ENCODE data around the gene APLN.

APLN gene

DNA sequence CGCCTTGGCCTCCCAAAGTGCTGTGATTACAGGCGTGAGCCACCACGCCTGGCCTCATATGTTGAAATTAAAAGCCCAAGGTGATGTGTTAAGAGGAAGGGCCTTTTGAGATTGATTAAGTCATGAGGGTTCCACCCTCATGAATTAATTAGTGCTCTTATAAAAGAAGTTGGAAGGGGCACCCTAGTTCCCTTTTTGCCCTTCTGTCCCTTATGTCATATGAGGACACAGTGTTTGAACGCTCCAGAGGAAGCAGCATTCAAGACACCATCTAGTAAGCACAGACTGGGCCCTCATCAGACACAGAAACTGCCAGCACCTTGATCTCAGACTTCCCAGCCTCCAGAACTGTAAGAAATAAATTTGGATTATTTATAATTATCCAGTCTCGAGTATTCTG is 5.1 kb upstream of the APLN start:
- no peak for DNase-seq

DNA sequence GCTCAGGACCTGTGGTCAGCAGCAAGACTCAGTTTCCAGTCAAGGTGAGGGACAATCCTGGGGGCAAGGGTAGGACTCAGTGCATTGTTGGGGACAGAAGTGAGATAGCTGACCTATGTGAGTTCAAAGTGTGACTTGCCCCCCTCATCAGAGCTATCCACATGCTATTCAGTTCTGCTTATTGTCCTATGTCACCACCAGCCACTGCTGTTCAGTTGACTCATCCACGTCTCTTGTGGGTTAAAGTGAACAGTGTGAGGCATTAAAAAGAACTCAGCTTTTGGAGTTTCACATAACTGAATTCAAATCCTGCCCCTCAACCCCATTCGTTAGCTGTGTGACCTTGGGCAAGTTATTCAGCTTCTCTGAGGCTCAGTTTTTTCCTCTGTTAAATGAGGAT is 4.4 kb upstream of the APLN start:
- DNase-seq, result no peak

DNA sequence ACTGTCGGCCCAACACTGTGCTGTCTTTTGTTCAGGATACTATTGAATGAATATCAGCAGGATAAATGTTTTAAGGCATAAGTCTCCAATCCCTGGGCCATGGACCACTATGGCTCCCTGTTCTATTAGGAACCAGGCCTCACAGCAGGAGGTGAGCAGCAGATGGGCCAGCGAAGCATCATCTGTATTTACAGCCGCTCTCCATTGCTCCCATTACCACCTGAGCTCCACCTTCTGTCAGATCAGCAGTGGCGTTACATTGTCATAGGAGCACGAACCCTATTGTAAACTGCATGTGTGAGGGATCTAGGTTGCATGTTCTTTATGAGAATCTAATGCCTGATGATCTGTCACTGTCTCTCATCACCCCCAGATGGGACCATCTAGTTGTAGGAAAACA is 3.7 kb upstream of the APLN start:
- DNase-seq, result no peak

DNA sequence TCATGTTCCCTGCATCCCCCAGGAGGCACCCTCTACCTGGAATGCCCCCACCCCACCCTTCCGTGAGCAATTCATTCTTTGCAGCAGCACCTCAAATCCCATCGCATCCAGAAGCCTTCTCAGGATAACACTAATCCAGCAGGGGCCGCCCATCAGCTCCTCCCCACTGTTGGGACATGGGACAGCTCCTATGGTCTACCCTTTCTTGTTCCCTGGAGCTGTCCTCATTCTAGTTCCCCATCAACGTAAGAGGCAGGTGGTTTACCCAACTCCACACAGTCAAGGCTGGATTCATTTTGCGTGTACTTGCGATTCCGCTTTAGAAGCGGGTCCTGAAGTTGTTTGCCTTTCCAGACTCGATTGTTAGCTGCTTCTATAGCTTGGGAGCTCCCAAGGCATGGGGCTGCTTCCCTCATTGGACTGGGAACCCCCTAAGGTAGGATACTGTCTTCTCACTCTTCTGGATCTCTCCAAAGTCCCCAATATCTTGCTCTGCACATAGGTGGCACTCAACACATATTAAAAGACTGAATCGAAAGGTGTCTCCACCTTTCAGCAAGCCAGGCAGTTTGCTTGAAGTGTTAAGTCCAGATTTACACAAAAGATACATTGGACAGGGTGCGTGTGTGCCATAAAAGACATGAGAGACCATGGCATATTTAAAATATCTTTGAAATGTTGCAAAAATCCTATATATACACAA is 942 bp upstream of the APLN start:
- DNase-seq, result peak; percentile 16

DNA sequence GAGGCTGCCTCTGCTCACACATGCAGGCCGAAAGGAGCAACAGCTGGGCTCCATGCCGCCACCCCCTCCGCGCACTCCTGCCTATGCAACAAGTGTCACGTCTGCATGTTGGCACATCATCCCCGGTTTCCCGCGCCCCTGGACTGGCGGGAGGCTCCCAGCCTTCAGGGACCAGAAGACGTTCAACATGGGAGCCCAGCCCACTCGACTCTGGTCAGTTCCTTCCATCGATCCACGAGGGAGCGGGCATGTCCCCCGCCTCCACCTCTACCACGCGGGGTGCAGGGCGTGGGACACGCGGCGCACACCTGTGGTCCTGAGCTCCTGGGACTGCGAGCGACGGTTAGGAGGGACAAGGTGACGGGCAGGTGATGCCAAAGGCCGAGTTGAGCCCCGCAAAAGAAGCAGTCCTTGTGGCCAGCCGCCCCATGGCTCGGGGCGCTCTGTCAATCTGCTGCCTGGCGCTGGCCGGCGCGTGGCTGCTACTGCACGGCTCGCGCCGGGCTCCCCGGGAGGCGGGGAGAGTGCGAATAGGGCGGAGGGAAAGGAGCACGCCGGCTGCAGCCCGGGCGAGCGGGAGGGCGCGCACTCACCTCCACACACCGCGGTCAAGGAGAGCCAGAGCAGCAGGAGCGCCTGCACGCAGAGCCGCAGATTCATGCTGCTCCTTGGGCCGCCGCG is 645 bp downstream of the APLN start:
- DNase-seq, result peak; percentile 16

DNA sequence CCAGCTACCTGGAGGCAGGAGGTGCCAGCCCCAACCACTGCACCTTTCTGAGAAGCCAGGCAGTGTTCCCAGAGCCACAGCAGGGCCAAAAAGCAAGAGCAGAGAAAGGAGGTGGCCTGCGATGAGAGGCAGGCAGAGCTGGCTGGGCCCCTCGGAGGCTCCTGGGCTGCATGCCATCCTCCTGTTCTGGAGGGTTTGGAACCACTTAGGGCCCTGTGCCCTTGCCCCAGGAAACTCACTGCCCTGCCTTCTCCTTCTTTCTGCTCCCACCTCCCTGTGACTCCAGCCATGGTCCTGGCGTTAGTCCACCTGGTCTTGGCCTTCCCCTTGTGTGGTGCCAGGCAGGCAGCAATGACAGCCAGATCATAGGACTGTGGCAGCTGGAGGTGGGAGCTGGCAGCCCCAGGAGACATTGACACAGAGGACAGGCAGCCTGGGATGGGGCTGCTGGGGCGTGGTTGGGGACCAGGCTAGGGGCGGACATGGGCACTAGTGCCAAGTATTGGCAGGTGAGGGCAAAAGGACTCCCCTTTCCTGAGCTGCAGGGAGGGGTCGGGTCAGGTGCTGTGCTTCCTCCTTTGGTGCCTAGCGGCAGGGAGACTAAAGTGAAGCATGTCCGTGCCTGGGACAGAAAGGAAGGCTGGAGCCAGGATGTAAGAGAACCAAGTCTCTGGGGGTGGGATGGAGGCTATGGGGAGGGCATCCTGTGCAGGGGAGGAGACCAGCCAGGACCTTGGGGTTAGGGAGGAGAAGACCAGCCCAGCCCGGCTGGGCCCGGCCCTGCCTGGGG is 1.4 kb downstream of the APLN start:
- DNase-seq, result no peak

DNA sequence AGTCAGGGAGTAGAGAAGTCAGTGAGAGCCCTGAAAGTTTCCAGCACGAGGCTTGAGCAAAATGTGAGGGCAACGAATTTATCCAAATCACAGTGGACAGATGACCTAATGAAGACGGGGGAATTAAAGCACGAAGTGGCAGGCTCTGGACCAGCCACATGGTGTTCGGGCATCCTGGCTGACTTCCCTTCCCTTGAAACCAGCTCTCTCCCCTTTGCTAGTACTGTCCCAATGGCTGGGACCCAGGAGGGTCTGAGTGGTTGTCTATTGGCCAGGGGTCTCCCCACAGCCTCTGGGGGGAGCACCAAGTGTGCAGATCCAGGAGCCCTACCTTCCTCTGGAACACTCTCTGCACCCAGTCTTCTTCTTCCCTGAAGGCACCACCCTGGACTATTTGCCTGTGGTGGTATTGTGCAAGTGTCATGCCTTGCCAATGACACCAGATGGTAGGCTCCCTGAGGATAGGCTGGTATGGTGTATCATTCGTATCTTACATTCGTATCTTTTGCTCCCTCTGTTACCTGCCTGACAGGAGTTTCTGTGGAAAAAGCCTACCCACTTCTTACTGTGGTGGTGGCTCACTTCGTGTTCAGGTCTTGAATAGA is 2.1 kb downstream of the APLN start:
- no peak for DNase-seq

- no peak for DNase-seq
Measured at GRCh38 chrX:129651756-129652564, 2.8 kb downstream of the APLN start.

DNA sequence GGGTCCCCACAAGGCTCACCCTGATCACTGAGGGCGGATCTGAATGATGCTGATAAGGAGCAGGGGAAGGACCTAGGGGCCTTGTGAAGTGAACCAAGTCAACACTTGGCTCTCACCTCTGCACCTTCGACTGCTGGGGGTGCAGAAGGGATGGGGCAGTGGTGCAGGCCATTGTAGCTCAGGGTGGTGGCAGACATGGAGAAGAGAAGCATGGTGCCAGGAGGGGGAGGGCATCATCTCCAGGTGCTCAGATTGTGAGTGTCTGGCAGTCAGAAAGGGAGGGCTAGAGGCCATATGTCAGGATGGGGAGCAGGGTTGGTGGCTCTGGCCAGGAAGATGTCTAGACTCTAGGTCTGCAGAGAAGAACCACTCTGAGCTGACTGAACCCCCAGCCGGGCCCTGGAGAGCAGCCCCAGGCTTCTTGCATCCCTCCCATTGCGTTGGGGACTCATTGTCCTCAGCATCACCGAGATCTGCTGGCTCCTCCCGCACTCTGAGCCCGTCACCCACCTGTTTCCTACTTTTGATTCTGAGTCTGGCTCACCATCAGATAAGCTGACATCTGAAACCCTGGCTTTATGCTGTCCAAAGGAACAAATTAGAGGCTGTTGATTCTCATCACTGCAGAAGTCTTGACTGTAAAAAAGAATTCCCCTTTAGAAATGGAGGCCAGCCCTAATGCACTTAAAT is 3.8 kb downstream of the APLN start:
- DNase-seq, result no peak

DNA sequence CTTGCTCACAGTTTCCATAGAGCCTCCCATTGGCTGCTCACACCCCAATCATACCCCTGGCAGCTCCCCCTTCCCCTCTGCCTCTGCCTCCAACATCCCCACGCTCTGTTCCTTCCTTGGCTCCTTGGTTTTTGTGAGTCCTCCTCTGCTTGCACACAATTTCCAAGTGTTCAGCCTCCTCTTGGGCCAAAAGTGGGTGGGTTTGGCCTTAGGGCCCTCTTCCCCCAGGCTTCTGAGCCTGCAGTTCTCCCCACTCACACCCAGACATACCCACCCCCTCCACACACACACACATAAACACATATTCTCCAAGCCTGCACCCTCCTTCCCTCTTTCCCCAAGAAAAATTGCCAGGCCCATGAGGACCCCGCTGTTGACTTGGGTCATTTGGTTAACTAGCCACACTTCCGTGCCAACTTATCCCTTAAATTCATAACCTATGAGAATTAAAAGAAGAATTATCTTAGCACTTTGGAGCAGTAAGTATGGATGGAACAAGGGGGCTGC is 4.5 kb downstream of the APLN start:
- DNase-seq, result no peak

DNA sequence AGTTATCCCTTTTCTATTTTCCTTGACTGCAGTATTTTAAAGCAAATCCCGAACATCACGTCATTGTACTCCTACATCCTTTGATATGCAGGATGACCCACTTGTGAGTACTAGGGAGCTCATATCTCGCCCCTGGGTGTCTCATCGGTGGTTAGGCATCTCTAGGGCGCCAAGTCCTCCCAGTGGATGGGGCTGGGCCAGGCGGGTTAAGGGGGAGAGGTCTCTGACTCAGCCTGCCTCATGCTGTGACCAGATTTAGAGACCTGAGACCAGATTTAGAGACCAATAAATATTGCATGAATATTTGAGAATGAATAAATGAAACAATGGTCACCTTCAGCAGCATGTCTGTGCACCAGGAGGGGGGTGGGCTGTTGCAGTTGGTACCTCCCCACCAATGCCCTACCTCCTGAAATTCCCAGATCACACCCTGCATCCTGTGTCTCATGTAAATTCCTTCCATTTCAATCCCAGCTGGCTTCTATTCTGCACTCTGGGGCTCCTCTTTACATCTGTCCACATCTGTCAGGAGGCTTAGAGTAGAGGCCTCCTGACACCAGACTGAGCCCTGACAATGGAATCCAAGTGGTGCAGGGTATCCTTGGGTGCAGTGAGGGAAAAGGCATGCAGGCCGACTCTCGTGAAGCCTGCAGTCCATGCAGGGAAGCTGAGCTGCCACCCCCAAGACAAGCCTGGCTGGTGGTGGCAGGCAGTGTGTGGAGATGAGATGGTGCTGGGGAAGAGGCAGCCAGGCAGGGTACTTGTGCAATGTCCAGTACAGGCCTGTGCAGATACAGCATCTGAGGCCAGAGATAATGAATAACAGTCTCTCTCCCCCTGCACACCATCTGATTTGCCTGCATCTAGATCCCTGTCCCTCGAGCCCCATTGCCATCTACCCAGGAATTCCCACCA is 5.2 kb downstream of the APLN start:
- DNase-seq, result no peak

DNA sequence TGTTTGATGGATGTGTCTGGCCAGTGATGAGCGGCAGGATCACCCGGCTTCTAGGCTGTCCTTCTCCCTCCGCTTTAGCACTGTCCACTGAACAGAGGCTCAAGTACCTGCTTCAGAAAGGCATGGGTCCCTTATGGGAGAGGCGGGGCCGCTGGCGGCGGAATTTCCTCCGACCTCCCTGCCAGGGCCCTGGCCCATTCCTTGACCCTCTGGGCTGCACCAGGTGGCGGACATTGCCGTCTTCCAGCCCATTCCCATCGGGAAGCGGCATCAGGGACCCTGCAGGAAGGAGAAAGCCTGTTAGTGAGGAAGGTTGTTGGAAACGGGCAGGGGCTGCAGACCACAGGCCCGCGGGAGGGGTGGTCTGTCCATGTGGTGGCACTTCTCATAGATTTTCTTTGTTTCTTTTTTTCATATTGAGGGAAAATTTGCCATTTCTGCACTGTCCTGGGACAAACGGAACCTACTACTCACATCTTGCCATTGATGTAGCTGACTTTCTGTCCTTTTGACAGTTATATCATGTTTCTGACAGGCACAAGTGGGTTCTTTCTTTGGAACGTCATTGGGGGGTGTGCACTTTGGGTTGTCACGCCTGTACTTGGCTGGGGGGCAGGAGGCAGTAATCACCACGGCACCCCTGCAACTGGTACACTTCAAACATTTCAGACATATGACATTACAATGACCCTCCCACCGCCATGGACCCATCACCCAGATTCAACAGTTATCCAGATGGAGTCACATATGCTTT is 6.1 kb downstream of the APLN start:
- DNase-seq, result no peak

DNA sequence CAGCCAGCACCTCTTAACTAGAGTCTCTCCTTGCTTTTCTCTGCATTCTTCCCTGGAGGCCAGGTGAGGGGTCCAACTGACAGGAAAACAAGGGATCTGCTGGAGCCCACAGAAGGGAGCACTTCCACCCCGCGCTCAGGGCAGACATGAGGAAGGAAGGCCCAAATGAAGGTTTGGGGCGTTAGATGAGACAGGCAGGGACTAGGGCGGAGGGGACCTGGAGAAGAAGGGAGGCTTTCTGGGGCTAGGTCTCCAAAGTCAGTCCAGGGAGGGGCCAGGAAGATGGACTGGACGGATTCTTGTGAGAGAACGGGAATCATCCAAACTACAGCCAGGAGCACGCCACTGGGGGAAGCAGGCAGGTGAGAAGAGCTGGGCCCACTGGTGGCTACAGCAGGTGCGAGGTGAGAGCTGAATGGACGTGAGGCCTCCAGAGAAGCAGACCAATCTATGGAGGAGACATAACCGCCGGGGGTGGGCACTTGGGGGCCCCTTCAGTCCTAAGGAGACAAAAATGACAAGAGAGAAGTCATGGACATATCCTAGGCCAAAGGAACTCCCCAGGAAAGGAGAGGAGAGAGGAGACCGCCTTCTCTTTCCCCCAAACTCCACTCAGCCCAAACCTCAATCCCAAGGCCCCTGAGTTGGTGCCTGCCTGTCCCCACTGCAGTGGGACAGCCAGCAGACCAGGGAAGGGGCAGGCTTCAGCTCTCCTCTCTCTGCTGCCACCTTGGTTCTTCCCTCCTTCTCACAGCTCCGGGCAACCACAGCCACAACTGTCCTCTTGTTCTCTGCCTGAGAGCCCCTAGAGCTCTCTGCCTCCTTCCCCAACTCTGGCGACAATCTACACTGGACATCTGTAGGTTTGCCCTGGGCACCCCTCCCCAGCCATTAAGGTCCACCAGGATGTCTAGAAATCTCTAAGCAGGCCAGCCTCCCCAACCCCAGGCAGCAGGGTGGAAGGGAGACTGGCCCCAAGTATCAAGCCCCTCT is 7.0 kb downstream of the APLN start:
- DNase-seq, result no peak

DNA sequence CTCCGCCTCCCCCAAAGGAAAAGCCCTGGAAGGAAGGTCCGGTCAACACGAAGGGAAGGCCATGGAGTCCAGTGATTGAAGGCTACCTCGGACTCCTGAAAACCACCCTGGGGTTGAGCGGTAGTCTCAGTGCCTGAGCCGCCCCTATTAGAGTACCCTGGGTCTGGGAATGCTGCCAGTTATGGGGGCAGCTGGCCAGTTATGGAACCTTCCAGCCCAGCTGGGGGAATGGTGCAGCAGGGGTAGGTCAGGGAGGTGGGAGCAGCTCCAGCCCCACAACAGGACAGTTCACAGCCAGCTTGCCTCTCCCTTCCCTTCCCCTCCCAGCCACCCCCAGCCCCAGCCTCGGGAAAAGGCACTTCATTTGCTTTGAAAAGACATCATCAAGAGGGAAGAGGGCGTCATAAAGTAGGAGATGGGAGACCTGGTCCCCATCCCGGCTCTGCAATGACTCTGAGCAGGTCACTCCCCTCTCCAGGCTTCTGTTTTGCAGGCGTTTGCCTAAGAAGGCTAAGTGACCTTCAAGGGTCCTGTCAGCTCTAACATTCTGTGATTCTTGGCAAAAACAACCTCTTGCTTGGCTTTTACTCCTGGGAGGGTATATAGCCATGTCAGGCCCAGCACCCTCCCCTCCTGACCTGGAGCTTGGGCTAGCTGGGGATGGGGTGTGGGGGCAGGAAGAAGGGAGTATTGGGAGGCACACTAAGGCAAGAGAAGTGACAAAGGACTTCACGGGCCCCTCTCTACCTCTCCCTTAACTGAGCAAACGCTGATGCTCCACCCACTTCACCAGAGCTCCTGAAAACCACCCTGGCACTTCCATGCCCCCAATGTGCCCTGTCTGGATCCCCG is 8.0 kb downstream of the APLN start:
- DNase-seq, result no peak

DNA sequence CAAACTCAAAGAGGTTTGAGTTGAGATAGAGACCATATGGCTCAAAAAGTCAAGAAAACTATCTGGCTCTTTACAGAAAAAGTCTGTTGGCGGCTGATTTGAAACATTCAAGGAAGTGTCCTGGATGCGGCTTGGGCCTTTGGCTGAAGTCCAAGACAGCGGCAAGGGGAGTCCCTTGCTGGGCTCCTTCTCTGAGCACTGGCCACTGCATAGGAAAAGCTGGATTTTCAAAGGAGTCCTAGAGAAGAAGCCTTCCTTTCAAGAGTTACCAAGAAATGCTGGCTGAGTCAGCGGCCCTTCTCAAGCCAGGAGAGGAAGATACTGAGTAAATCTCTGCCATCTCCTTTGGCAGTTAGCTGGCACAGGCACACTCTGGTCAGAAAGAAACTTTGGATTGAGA is 12.1 kb downstream of the APLN start:
- DNase-seq, result no peak

DNA sequence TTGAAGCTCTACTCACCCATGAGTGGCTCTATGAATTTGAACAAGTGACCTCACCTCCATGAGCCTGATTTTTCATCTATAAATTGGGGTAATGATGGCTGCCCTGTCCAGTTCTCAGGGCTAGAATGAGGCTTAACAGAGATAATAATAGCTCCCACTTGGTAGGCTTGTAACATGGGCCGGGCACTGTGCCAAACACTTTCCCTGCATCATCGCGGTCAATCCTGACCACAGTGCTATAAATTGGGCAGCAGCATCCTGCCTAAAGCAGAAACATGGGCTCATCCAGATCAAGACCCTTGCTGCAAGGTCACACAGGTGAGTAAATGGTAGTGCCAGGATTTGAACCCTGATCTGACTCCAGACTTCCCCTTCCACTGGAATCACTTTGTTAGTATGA is 12.8 kb downstream of the APLN start:
- no peak for DNase-seq

GRCh38 chrX:129641469-129641868 is 13.3 kb downstream of the APLN start:
- no peak for DNase-seq

DNA sequence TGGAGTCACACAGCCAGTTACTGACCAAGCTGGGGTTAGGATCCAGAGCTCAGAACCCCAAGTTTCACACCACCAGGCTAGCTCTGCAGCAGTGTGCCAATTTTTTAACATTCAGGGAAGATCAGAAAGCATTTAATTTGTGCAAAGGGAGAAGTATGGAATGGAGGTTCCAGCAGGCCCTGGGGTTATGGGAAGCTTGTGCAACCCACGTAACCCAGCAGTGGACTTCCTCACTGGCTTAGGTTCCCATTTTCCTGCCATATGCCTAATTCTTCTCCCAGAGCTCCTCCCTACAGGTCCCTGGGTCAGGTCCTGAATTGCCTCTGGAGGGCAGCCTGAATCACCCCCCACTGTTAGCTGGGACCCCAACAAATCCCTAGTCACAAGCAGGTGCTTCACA is 14.0 kb downstream of the APLN start:
- DNase-seq, result no peak

All from activated CD4-positive, alpha-beta T cell treated with anti-CD3 and anti-CD28 coated beads, Interleukin-2, amount 50 U/mL, for 16 hours (primary cell).